HG03575 (cell line): ENCODE data around the gene TAB2.

ENCODE experiments used
- ATAC-seq: cut with Tn5 transposase; IDR thresholded peaks from one replicate; pipeline ENCODE4 v1.9.1; 2021; ENCODE audit not compliant: unreplicated experiment, insufficient number of reproducible peaks, low FRiP score; ENCODE audit errors: extremely low read depth

The TAB2 gene

GRCh38 chr6:149357726-149358538 is 40.4 kb downstream of the TAB2 start:
- no peak for ATAC-seq

GRCh38 chr6:149359440-149359839 is 41.9 kb downstream of the TAB2 start:
- no peak for ATAC-seq

GRCh38 chr6:149360536-149360935 is 43.0 kb downstream of the TAB2 start:
- ATAC-seq = no peak

GRCh38 chr6:149362289-149362688 is 44.8 kb downstream of the TAB2 start:
- no peak for ATAC-seq

GRCh38 chr6:149363154-149363553 is 45.6 kb downstream of the TAB2 start:
- ATAC-seq = no peak

- no peak for ATAC-seq
Observed at GRCh38 chr6:149364557-149364956, 47.0 kb downstream of the TAB2 start.

GRCh38 chr6:149365197-149365596 is 47.7 kb downstream of the TAB2 start:
- ATAC-seq = no peak

- ATAC-seq = no peak
Observed at GRCh38 chr6:149366267-149366921, 48.9 kb downstream of the TAB2 start.

- no peak for ATAC-seq
Observed at GRCh38 chr6:149368065-149368464, 50.6 kb downstream of the TAB2 start.

GRCh38 chr6:149371154-149371553 is 53.6 kb downstream of the TAB2 start:
- no peak for ATAC-seq

- no peak for ATAC-seq
Observed at GRCh38 chr6:149372062-149372461, 54.5 kb downstream of the TAB2 start.

- ATAC-seq = no peak
Observed at GRCh38 chr6:149373511-149373910, 56.0 kb downstream of the TAB2 start.

GRCh38 chr6:149379977-149380376 is 62.5 kb downstream of the TAB2 start:
- ATAC-seq = no peak

GRCh38 chr6:149380523-149380922 is 63.0 kb downstream of the TAB2 start:
- no peak for ATAC-seq

- ATAC-seq = no peak
Observed at GRCh38 chr6:149383371-149383770, 65.9 kb downstream of the TAB2 start.

GRCh38 chr6:149384464-149384863 is 67.0 kb downstream of the TAB2 start:
- no peak for ATAC-seq

GRCh38 chr6:149385998-149386646 is 68.6 kb downstream of the TAB2 start:
- no peak for ATAC-seq

- ATAC-seq = no peak
Observed at GRCh38 chr6:149387779-149388512, 70.4 kb downstream of the TAB2 start.

GRCh38 chr6:149389509-149390297 is 72.2 kb downstream of the TAB2 start:
- no peak for ATAC-seq
